Neural crest cell (in vitro differentiated cells): ENCODE data around the gene ELK3. TPM values are rescaled to one million over a fixed set of nuclear protein-coding genes. Genes with fewer than 3 reads are reported as not detected.
A peak's percentile ranks its signal among the peaks of the same experiment; 100 is the strongest.

ENCODE experiments used
- DNase-seq: peaks from one replicate; pipeline ENCODE4 v3.0.0; 2021; ENCODE audit warnings: low read depth, mixed read lengths, low spot score
- H3K27ac Mint-ChIP-seq: one replicate; pipeline ENCODE4 v1.8.0; 2021; ENCODE audit warnings: mild to moderate bottlenecking, mixed read lengths; ENCODE audit not compliant: unreplicated experiment
- H3K27me3 Mint-ChIP-seq: 2 replicates; pipeline ENCODE4 v1.8.0; 2021; ENCODE audit warnings: low read depth, mild to moderate bottlenecking, mixed read lengths
- H3K36me3 Mint-ChIP-seq: 2 replicates; pipeline ENCODE4 v1.8.0; 2021; ENCODE audit warnings: low read depth, mild to moderate bottlenecking, mixed read lengths
- H3K4me1 Mint-ChIP-seq: 2 replicates; pipeline ENCODE4 v1.8.0; 2021; ENCODE audit warnings: mixed read lengths
- H3K4me3 Mint-ChIP-seq: one replicate; pipeline ENCODE4 v1.8.0; 2021; ENCODE audit warnings: mild to moderate bottlenecking, mixed read lengths
- H3K9me3 Mint-ChIP-seq: 2 replicates; pipeline ENCODE4 v1.8.0; 2021; ENCODE audit warnings: mixed read lengths
- CTCF ChIP-seq: fragments of 200-600 bp; sonication (generic); conservative IDR thresholded peaks from 2 replicates; pipeline ENCODE4 v1.5.0; 2021; ENCODE audit warnings: antibody characterized with exemption, mild to moderate bottlenecking
- total RNA-seq: library from RNA; stranded (reverse); gene quantifications from 2 replicates; pipeline ENCODE4 v1.2.1, GENCODE V29; 2021

ELK3 gene
- total RNA-seq, 1 donor from 2014 or later, result 19.0 TPM

GRCh38 chr12:96176575-96176974, 17.6 kb upstream of the ELK3 start:
- Mint-ChIP-seq H3K4me3 (no peak overlapping the region), H3K27ac (no peak overlapping the region), H3K9me3 (peaks cover 5% of the 10 kb centered on the region), H3K27me3 (no peaks in the 10 kb centered on the region), H3K4me1 (no peaks in the 10 kb centered on the region), H3K36me3 (no peaks in the 10 kb centered on the region)
- no peak for TF ChIP-seq CTCF
- no peak for DNase-seq

- H3K9me3 Mint-ChIP-seq, result peaks cover 5% of the 10 kb centered on the region
- TF ChIP-seq CTCF, result no peak
- H3K4me1 Mint-ChIP-seq, result no peaks in the 10 kb centered on the region
- no peaks in the 10 kb centered on the region for H3K36me3 Mint-ChIP-seq
- no peaks in the 10 kb centered on the region for H3K27me3 Mint-ChIP-seq
- DNase-seq, result no peak
- peak overlapping the region; percentile 63 for H3K27ac Mint-ChIP-seq
- no peak overlapping the region for H3K4me3 Mint-ChIP-seq
Observed at GRCh38 chr12:96177013-96177412, 17.2 kb upstream of the ELK3 start.

GRCh38 chr12:96183734-96184370, 10.3 kb upstream of the ELK3 start:
- DNase-seq, result no peak
- H3K4me3 Mint-ChIP-seq, result no peak overlapping the region
- no peak overlapping the region for H3K27ac Mint-ChIP-seq
- H3K36me3 Mint-ChIP-seq, result no peaks in the 10 kb centered on the region
- H3K9me3 Mint-ChIP-seq, result no peaks in the 10 kb centered on the region
- no peaks in the 10 kb centered on the region for H3K4me1 Mint-ChIP-seq
- no peaks in the 10 kb centered on the region for H3K27me3 Mint-ChIP-seq
- no peak for TF ChIP-seq CTCF

GRCh38 chr12:96185914-96186313, 8.3 kb upstream of the ELK3 start:
- Mint-ChIP-seq H3K9me3 (no peaks in the 10 kb centered on the region), H3K27me3 (no peaks in the 10 kb centered on the region), H3K4me3 (no peak overlapping the region), H3K27ac (no peak overlapping the region), H3K4me1 (no peaks in the 10 kb centered on the region), H3K36me3 (no peaks in the 10 kb centered on the region)
- no peak for DNase-seq
- no peak for TF ChIP-seq CTCF

GRCh38 chr12:96186607-96187301, 7.4 kb upstream of the ELK3 start:
- Mint-ChIP-seq H3K4me3 (no peak overlapping the region), H3K36me3 (no peaks in the 10 kb centered on the region), H3K27me3 (no peaks in the 10 kb centered on the region), H3K4me1 (no peaks in the 10 kb centered on the region), H3K27ac (no peak overlapping the region), H3K9me3 (no peaks in the 10 kb centered on the region)
- DNase-seq, result no peak
- TF ChIP-seq CTCF, result no peak
